OCI-LY1 (cell line): Measurements from ENCODE around the gene TNNT3.

Experiments used
- H2AFZ ChIP-seq: fragments of 200-600 bp; sonication (generic), shearing (Covaris generic); 2 replicates; pipeline ENCODE4 v1.6.0; 2014; ENCODE audit warnings: antibody characterized with exemption, mild to moderate bottlenecking, low read length
- H3F3A ChIP-seq: fragments of 200-600 bp; sonication (generic), shearing (Covaris generic); 2 replicates; pipeline ENCODE4 v1.6.0; 2014; ENCODE audit warnings: mild to moderate bottlenecking, antibody characterized with exemption, low read length, moderate library complexity; ENCODE audit not compliant: insufficient read depth
- H3K27ac ChIP-seq: fragments of 200-600 bp; sonication (generic); 2 replicates; pipeline ENCODE4 v1.5.1; 2014; ENCODE audit warnings: low read length, mixed run types, mild to moderate bottlenecking, low read depth; ENCODE audit not compliant: poor library complexity, severe bottlenecking
- H3K27me3 ChIP-seq: fragments of 200-600 bp; sonication (generic); 2 replicates; pipeline ENCODE4 v1.6.0; 2014; ENCODE audit warnings: antibody characterized with exemption, mild to moderate bottlenecking, low read length, moderate library complexity; ENCODE audit not compliant: insufficient read depth
- H3K36me3 ChIP-seq: fragments of 200-600 bp; sonication (generic); 2 replicates; pipeline ENCODE4 v1.6.1; 2014; ENCODE audit warnings: mild to moderate bottlenecking, antibody characterized with exemption, low read length, moderate library complexity, mixed read lengths; ENCODE audit not compliant: insufficient read depth
- H3K4me1 ChIP-seq: fragments of 200-600 bp; sonication (generic); 2 replicates; pipeline ENCODE4 v1.5.1; 2014; ENCODE audit warnings: mild to moderate bottlenecking, low read length, moderate library complexity; ENCODE audit not compliant: insufficient read depth, severe bottlenecking
- H3K4me2 ChIP-seq: fragments of 200-600 bp; sonication (generic), shearing (Covaris generic); 2 replicates; pipeline ENCODE4 v1.6.1; 2014; ENCODE audit warnings: low read length
- H3K4me3 ChIP-seq: fragments of 200-600 bp; sonication (generic); 2 replicates; pipeline ENCODE4 v1.5.1; 2014; ENCODE audit warnings: low read length, low read depth, mild to moderate bottlenecking, mixed read lengths; ENCODE audit not compliant: poor library complexity, severe bottlenecking
- H3K79me2 ChIP-seq: fragments of 200-600 bp; shearing (Covaris generic); 2 replicates; pipeline ENCODE4 v1.6.1; 2016; ENCODE audit warnings: mixed run types, low read length, mixed read lengths; ENCODE audit not compliant: insufficient read depth
- H3K9ac ChIP-seq: fragments of 200-600 bp; sonication (generic), shearing (Covaris generic); 2 replicates; pipeline ENCODE4 v1.6.1; 2014; ENCODE audit warnings: mild to moderate bottlenecking, low read length, mixed read lengths
- H3K9me2 ChIP-seq: fragments of 200-600 bp; sonication (generic), shearing (Covaris generic); 2 replicates; pipeline ENCODE4 v1.6.1; 2014; ENCODE audit warnings: low read depth, mild to moderate bottlenecking, low read length, mixed read lengths
- H3K9me3 ChIP-seq: fragments of 200-600 bp; shearing (Covaris generic); 2 replicates; pipeline ENCODE4 v1.6.1; 2014; ENCODE audit warnings: low read length, mixed read lengths
- H4K20me1 ChIP-seq: fragments of 200-600 bp; sonication (generic), shearing (Covaris generic); 2 replicates; pipeline ENCODE4 v1.6.0; 2016; ENCODE audit warnings: mild to moderate bottlenecking, low read length; ENCODE audit not compliant: insufficient read depth
- CTCF ChIP-seq: fragments of 200-600 bp; sonication (generic), shearing (Covaris generic); IDR thresholded peaks from 2 replicates; pipeline ENCODE4 v1.5.1; 2017; ENCODE audit warnings: mild to moderate bottlenecking, antibody characterized with exemption, low read length, moderate library complexity, mixed read lengths
- EZH2 ChIP-seq: fragments of 200-600 bp; sonication (generic), shearing (Covaris generic); IDR thresholded peaks from 2 replicates; pipeline ENCODE4 v1.8.0; 2017; ENCODE audit warnings: borderline replicate concordance, mixed run types, mild to moderate bottlenecking, antibody characterized with exemption, low read length, moderate library complexity, mixed read lengths

Gene TNNT3

GRCh38 chr11:1896923-1897322 lies 22.6 kb upstream of the TNNT3 start:
- no peak for TF ChIP-seq EZH2
- Histone ChIP-seq H3K9me2 (no peaks in the 10 kb centered on the region), H3K79me2 (no peaks in the 10 kb centered on the region), H3K9ac (no peak overlapping the region), H3K9me3 (no peaks in the 10 kb centered on the region), H3K27ac (no peak overlapping the region), H3K4me3 (no peak overlapping the region), H3K4me2 (no peak overlapping the region), H4K20me1 (no peaks in the 10 kb centered on the region), H3K27me3 (no peaks in the 10 kb centered on the region), H3K4me1 (no peaks in the 10 kb centered on the region), H2AFZ (no peak overlapping the region), H3K36me3 (no peaks in the 10 kb centered on the region), H3F3A (no peaks in the 10 kb centered on the region)

DNA sequence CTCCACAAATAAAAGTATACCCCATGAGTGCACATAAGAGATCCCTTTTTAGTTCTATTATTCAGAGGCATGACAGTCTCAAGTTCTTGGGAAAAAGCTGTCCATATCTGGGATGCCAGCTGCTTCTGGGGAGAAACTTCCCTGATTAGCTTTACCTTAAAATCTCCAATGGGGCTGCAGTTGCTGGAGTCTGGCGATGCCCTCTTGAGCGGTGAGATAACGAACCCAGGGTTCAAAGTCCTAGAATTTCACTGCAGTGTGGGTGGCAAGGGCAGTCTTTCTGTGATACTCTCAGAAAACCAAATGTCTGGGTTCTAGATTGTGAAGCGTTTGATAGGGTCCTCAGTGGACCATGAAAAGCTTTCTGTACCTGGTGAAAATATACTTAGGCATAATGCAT lies 20.4 kb upstream of the TNNT3 start:
- no peaks in the 10 kb centered on the region for H3K4me1 ChIP-seq
- H3K36me3 ChIP-seq, result no peaks in the 10 kb centered on the region
- H3K79me2 ChIP-seq, result no peaks in the 10 kb centered on the region
- TF ChIP-seq CTCF (no peak), EZH2 (no peak)
- H4K20me1 ChIP-seq, result no peaks in the 10 kb centered on the region
- no peak overlapping the region for H3K4me3 ChIP-seq
- H3K4me2 ChIP-seq, result no peak overlapping the region
- H3K27ac ChIP-seq, result no peak overlapping the region
- H3K9ac ChIP-seq, result no peak overlapping the region
- no peaks in the 10 kb centered on the region for H3K27me3 ChIP-seq
- no peak overlapping the region for H2AFZ ChIP-seq
- no peaks in the 10 kb centered on the region for H3F3A ChIP-seq
- no peaks in the 10 kb centered on the region for H3K9me3 ChIP-seq
- H3K9me2 ChIP-seq, result no peaks in the 10 kb centered on the region

GRCh38 chr11:1899686-1900085 lies 19.8 kb upstream of the TNNT3 start:
- H3K79me2 ChIP-seq, result no peaks in the 10 kb centered on the region
- no peaks in the 10 kb centered on the region for H3K4me1 ChIP-seq
- TF ChIP-seq CTCF (no peak), EZH2 (no peak)
- no peak overlapping the region for H3K4me2 ChIP-seq
- H4K20me1 ChIP-seq, result no peaks in the 10 kb centered on the region
- H3K27me3 ChIP-seq, result no peaks in the 10 kb centered on the region
- no peaks in the 10 kb centered on the region for H3F3A ChIP-seq
- H3K9me3 ChIP-seq, result no peaks in the 10 kb centered on the region
- no peak overlapping the region for H3K4me3 ChIP-seq
- H3K36me3 ChIP-seq, result no peaks in the 10 kb centered on the region
- no peak overlapping the region for H3K9ac ChIP-seq
- no peak overlapping the region for H3K27ac ChIP-seq
- no peak overlapping the region for H2AFZ ChIP-seq
- H3K9me2 ChIP-seq, result no peaks in the 10 kb centered on the region

- H4K20me1 ChIP-seq, result no peaks in the 10 kb centered on the region
- H3K9me3 ChIP-seq, result no peaks in the 10 kb centered on the region
- no peak overlapping the region for H2AFZ ChIP-seq
- no peak overlapping the region for H3K4me2 ChIP-seq
- no peak overlapping the region for H3K9ac ChIP-seq
- TF ChIP-seq CTCF (no peak), EZH2 (no peak)
- no peaks in the 10 kb centered on the region for H3K36me3 ChIP-seq
- H3F3A ChIP-seq, result no peaks in the 10 kb centered on the region
- H3K27ac ChIP-seq, result no peak overlapping the region
- H3K4me3 ChIP-seq, result no peak overlapping the region
- no peaks in the 10 kb centered on the region for H3K27me3 ChIP-seq
- no peaks in the 10 kb centered on the region for H3K9me2 ChIP-seq
- no peaks in the 10 kb centered on the region for H3K79me2 ChIP-seq
- H3K4me1 ChIP-seq, result no peaks in the 10 kb centered on the region
These were observed 13.3 kb upstream of the TNNT3 start for GRCh38 chr11:1906181-1906580.
